SK-N-MC (cell line): ENCODE results near the gene SCART1.

Source experiments
- DNase-seq: peaks from one replicate; pipeline ENCODE4 v3.0.0-alpha.2; 2011; ENCODE audit warnings: low read depth, low spot score
- H3K27ac ChIP-seq: fragments of 200-600 bp; sonication (generic); 2 replicates; pipeline ENCODE4 v1.5.1; 2016; ENCODE audit warnings: mixed run types
- H3K36me3 ChIP-seq: fragments of 200-600 bp; sonication (generic); 2 replicates; pipeline ENCODE4 v1.6.1; 2017; ENCODE audit warnings: antibody characterized with exemption, low read length, mixed read lengths; ENCODE audit not compliant: insufficient read depth
- H3K4me3 ChIP-seq: fragments of 200-600 bp; sonication (generic); 2 replicates; pipeline ENCODE4 v1.5.1; 2016
- H3K9ac ChIP-seq: fragments of 200-600 bp; sonication (generic); 2 replicates; pipeline ENCODE4 v1.8.0; 2017; ENCODE audit warnings: mixed run types, mixed read lengths; ENCODE audit not compliant: insufficient read length
- H3K9me3 ChIP-seq: fragments of 200-600 bp; sonication (generic); 2 replicates; pipeline ENCODE4 v1.6.1; 2017; ENCODE audit warnings: low read depth, mild to moderate bottlenecking, antibody characterized with exemption, low read length, moderate library complexity, mixed read lengths
- EZH2 ChIP-seq: fragments of 200-600 bp; sonication (generic); IDR thresholded peaks from one replicate; pipeline ENCODE4 v1.6.1; 2017; ENCODE audit warnings: antibody characterized with exemption
- FOXP2 ChIP-seq: optimal IDR thresholded peaks from 2 replicates; pipeline ENCODE3; 2011; ENCODE audit warnings: mild to moderate bottlenecking, moderate library complexity; ENCODE audit not compliant: insufficient read depth; ENCODE audit errors: extremely low read length, control extremely low read depth
- POLR2AphosphoS5 ChIP-seq: IDR thresholded peaks from 2 replicates; pipeline ENCODE4 v1.6.1; 2012; ENCODE audit warnings: mild to moderate bottlenecking, low read depth, low read length, borderline replicate concordance

Gene SCART1

GRCh38 chr10:133460208-133460769 lies 6.5 kb downstream of the SCART1 start:
- TF ChIP-seq FOXP2, result no peak
- no peak for TF ChIP-seq EZH2
- no peak for TF ChIP-seq POLR2AphosphoS5
- Histone ChIP-seq H3K9me3 (no peaks in the 10 kb centered on the region), H3K9ac (no peak overlapping the region), H3K4me3 (no peak overlapping the region), H3K27ac (no peak overlapping the region), H3K36me3 (no peaks in the 10 kb centered on the region)
- DNase-seq, result no peak

GRCh38 chr10:133461027-133461426 lies 7.3 kb downstream of the SCART1 start:
- H3K36me3 ChIP-seq, result no peaks in the 10 kb centered on the region
- no peak overlapping the region for H3K27ac ChIP-seq
- no peaks in the 10 kb centered on the region for H3K9me3 ChIP-seq
- no peak for DNase-seq
- H3K9ac ChIP-seq, result no peak overlapping the region
- H3K4me3 ChIP-seq, result no peak overlapping the region
- TF ChIP-seq EZH2, result no peak
- no peak for TF ChIP-seq POLR2AphosphoS5
- TF ChIP-seq FOXP2, result no peak

- H3K27ac ChIP-seq, result no peak overlapping the region
- H3K9ac ChIP-seq, result no peak overlapping the region
- H3K4me3 ChIP-seq, result no peak overlapping the region
- no peak for TF ChIP-seq EZH2
- no peak for TF ChIP-seq POLR2AphosphoS5
- no peak for TF ChIP-seq FOXP2
- DNase-seq, result no peak
- no peaks in the 10 kb centered on the region for H3K9me3 ChIP-seq
- H3K36me3 ChIP-seq, result no peaks in the 10 kb centered on the region
Measured at GRCh38 chr10:133461841-133462240, 8.1 kb downstream of the SCART1 start.

- no peak overlapping the region for H3K27ac ChIP-seq
- TF ChIP-seq EZH2, result no peak
- TF ChIP-seq FOXP2, result no peak
- TF ChIP-seq POLR2AphosphoS5, result no peak
- H3K36me3 ChIP-seq, result no peaks in the 10 kb centered on the region
- H3K9ac ChIP-seq, result no peak overlapping the region
- no peaks in the 10 kb centered on the region for H3K9me3 ChIP-seq
- H3K4me3 ChIP-seq, result no peak overlapping the region
- DNase-seq, result no peak
Measured at GRCh38 chr10:133462512-133463305, 9.0 kb downstream of the SCART1 start.

- Histone ChIP-seq H3K36me3 (no peaks in the 10 kb centered on the region), H3K4me3 (no peak overlapping the region), H3K9me3 (no peaks in the 10 kb centered on the region), H3K9ac (no peak overlapping the region), H3K27ac (no peak overlapping the region)
- TF ChIP-seq FOXP2 (no peak), EZH2 (no peak), POLR2AphosphoS5 (no peak)
- DNase-seq, result no peak
Measured at GRCh38 chr10:133464582-133465031, 10.9 kb downstream of the SCART1 start.

GRCh38 chr10:133465191-133465949 lies 11.6 kb downstream of the SCART1 start:
- no peak overlapping the region for H3K4me3 ChIP-seq
- no peak overlapping the region for H3K27ac ChIP-seq
- DNase-seq, result no peak
- no peak overlapping the region for H3K9ac ChIP-seq
- no peak for TF ChIP-seq EZH2
- TF ChIP-seq FOXP2, result no peak
- TF ChIP-seq POLR2AphosphoS5, result no peak
- no peaks in the 10 kb centered on the region for H3K9me3 ChIP-seq
- H3K36me3 ChIP-seq, result no peaks in the 10 kb centered on the region

- H3K9me3 ChIP-seq, result no peaks in the 10 kb centered on the region
- H3K9ac ChIP-seq, result no peak overlapping the region
- H3K36me3 ChIP-seq, result no peaks in the 10 kb centered on the region
- H3K4me3 ChIP-seq, result no peak overlapping the region
- TF ChIP-seq POLR2AphosphoS5, result no peak
- TF ChIP-seq FOXP2, result no peak
- TF ChIP-seq EZH2, result no peak
- H3K27ac ChIP-seq, result no peak overlapping the region
- no peak for DNase-seq
Measured at GRCh38 chr10:133465950-133466474, 12.3 kb downstream of the SCART1 start.
